Stimulated activated CD4-positive, alpha-beta T cell treated with anti-CD3 and anti-CD28 coated beads, Interleukin-15, amount 100 ng/mL, for 1 hour (primary cell): Measurements from ENCODE around the gene TRIM31.
A peak's percentile ranks its signal among the peaks of the same experiment; 100 is the strongest.
"Not testable (repeated sequence)": the region's sequence is repeated elsewhere in the genome, so short reads cannot be mapped to it uniquely, and the experiment has no call there.

Experiments
- DNase-seq, 2 donors: peaks; one replicate each; pipeline ENCODE4 v3.0.0-alpha.2; 2020; ENCODE audit warnings: low read depth in 1 of 2, low spot score in 1 of 2

The TRIM31 gene

DNA sequence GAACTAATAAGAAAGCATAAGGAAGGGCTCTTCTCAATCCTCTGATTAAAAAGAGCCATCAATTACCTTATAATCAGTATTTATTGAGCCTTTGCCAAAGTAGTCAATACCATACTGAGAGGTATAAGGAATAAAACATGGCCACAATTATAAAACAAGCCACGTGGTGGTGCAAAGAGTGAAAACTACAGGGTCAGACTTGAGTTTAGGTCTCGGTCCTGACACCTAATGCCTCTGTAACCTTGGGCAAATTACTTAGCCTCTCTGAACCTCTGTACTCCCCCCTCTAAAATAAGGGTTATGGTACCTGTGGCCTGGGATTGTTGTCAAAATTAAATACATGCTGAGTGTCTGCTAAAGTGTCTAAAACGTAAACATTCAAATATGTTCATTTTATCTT, 36.3 kb upstream of the TRIM31 start:
- no peak for DNase-seq

DNA sequence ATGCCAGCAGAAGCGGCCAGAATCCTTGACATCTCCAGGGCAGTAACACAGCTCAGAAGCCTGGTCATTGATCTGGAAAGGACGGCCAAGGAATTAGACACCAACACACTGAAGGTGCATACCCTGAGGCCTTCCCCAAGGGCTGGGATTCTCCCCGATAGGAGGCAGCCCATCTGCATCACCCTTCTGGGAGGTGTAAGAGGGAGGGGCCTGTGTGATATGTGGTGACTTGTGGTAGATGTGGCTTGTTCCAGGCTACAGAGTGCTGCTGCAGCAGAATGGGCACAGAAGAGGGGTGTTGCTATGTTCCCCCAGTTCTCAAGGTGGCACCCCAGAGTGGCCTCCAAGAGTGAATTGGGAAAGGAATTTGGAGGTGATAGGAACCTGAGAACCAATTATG, 34.2 kb upstream of the TRIM31 start:
- DNase-seq, result no peak

DNA sequence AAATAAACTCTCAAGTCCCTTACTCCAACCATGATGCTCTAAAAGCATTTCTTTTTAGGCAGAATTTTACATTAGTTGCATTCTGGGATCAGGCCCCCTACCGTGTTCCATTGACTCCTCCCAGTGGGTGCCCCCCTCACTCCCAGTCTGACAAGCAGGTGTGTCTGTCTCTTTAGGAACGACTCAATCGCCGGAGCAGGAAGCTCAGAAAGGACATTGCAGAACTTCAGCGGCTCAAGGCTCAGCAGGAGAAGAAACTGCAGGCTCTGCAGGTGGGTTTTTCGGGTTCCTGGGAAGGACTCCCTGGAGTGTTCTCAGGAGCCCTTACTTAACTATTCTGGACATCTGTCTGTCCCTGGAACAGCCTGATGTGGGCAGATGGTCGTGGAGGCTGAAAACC, 32.9 kb upstream of the TRIM31 start:
- DNase-seq, result no peak

DNA sequence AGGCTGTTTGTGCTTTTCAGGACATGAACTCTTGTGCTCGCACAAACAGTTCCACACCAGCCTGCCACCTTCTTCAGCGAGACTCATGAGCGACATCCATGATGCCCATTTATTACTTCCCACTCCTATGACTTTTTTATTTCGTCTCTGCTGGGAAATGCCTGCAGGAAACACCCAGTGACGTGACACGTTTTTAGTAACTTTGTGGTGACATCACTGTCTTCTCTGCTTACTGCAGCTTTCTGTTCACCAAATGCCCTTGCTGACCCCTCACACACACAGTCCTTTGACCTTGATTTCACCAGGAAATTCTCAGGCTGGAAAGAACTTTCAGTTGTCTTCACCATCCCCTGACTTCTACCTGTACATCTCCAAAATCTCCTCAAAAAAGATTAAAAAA, 31.9 kb upstream of the TRIM31 start:
- DNase-seq, result no peak

DNA sequence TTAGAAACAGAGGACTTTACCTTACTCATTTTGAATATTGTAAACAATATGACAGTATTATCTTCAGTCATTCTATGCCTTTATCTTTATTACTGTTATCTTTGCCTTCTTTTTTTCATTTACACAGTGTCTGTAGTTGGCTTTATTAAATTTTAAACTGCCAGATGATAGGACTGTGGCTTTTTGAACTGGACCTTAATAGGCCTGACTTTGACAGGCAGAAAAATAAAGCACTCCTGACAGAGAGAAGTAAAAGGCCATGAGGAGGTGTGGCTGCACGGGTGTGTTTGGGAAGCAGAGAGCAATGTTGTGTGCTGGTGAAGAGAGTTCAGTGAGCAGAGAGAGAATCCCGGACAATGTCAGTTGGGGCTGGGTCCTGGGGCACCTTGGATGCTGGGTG, 30.9 kb upstream of the TRIM31 start:
- DNase-seq, result no peak

DNA sequence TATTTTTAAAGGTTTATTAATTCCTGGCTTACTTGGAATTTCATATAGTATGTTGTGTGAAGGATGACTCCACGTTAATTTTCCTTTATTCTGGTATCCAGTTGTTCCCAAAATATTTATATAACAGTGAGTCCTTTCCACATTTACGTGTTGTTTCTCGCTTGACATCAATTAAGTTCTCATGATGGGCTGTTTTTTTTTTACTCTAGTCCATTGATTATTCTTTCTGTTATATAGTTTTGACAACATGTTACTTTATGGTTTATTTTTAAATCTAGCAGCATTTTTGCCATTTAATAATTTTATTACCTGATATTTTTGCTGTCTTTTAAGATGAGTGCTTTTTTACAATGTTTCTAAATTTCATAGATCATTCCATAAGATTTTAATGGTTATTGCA, 29.8 kb upstream of the TRIM31 start:
- DNase-seq, result no peak

DNA sequence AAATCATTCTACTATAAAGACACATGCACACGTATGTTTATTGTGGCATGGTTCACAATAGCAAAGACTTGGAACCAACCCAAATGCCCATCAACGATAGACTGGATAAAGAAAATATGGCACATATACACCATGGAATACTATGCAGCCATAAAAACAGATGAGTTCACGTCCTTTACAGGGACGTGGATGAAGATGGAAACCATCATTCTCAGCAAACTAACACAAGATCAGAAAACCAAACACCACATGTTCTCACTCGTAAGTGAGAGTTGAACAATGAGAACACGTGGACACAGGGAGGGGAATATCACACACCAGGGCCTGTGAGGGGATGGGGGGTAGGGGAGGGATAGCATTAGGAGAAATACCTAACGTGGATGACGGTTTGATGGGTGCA, 27.4 kb upstream of the TRIM31 start:
- not testable (repeated sequence) for DNase-seq

DNA sequence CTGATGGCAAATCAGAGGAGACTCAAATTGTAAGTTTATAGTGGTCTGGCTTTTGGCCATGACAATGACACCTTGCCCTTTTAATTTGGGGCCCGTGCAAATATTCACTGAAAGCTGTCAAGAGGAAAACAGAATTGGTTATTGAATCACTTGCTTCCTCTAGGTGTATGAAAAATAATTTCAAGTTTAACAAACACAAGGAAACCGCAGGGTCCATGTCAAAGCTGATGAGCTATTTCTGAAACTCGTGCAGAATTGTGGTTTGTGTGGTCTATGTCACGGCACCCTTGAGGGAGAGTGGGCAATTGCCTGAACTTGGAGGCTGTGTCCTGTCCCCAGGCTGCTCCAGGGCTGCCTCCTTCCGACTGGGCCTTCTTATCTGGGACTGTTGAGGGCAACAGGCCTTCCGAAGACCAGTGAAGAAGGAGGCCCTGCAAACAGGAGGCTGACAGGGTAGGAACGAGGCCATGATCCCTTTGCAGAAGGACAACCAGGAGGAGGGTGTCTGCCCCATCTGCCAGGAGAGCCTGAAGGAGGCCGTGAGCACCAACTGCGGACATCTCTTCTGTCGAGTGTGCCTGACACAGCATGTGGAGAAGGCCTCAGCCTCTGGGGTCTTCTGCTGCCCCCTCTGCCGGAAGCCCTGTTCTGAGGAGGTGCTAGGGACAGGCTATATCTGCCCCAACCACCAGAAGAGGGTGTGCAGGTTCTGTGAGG, 23.8 kb upstream of the TRIM31 start:
- DNase-seq, result no peak

DNA sequence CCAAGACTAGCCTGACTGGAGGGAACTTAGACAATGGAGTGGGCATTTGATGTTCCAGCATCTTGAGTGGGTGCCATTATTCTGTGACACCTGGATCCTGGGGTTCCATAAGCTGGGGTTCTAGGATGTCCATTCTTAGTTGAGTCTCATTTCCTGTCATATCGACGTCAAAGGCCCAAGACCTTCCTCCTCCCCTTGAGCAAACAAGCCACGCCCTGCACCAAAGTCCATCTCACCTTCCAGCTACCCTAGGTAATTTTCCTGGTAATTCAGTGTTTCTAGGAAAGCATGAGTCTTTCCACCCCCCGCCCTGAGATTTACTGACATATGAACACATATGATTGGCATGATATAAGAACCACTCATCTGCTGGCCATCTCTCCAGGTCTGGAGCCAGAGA, 22.9 kb upstream of the TRIM31 start, which contains the start of gene TRIM40:
TRIM40 (plus strand) TSS at position 384 of the 400 bp plus-strand sequence. CDS start 897 bp downstream, outside the sequence.
- DNase-seq, result no peak

DNA sequence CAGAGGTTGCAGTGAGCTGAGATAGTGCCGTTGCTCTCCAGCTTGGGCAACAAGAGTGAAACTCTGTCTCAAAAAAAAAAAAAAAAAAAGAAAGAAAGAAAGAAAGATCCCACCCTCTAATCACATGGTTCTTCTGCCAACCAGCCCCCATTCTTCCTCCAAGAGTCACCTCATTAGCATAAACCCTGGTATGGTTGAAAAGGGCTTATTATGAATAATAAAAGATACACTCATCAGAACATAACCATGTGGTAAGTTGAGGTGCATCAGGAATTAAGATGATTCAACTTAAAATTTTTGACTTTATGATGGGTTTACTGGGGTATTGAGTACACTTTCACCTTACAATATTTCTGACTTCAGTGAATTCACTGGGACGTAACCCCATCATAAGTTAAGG, 22.3 kb upstream of the TRIM31 start:
- DNase-seq, result no peak

DNA sequence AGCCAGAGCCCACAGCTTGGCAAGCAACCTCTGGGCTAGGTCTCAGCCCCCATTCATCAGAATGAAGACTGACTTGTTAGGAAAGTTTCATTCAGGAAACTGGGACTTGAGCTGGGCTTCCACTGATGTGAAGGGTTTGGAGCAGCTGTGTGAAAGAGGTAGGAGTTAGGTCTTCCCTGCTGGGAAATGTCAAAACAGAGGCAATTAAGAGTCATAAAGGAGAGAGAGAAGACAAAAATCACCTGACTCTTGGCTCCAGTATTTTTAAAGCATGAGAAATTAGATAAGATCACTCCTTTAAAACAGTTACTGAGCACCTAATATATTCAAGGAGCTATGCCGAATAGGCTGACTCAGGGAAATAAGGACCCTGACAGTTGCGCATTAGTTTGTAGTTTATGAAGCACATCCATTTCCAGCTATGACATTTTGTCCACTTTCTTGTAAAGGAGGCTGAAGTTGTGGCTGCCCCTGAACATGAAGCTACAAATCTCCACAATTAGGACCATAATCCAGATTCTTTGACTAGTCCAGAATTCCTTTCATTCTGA, 19.1 kb upstream of the TRIM31 start:
- DNase-seq, result no peak

DNA sequence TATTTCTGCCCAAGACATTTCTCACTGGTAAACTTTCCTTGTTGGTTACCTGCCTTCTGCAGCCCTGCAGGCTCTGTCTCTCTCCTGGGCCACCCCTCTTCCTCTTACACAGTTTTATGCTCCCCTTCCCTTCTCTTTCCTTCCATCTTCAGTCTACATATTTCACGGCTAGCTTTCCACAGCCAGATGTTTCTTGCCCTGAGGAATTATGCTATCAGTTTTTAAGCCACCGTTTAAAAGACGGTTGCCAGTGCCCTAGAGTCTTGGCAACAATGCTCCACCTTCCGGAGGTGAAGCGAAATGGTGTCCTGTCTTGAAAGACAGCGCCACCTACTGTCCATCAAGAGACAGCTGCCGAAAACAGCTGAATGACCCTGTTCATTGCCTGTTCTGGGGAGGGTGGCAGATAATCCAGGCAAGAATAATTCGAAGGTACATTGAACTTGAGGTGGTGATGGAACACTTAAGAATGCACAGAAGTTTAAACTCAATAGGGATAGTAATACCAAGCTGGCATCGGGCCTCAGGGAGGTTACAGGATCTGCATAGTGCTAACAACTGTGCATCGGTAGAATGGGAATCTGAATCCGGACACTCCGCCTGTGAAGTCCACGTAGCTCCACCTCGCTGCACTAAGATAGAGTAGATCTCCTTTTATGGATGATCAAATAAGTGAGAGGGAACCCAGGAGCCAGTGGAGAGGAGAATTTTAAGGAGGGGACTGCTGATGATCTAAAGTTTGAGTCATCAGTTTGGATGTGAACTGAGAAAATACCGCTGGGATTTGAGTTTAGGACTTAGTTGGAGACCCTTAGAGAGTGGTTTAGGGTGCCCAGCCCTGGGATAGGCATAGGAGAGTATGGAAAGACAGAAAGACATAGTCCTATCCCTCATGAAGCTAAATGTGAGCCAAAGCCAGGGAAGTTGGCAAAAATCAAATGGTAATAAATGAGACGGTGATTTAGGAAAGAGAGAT, 18.3 kb upstream of the TRIM31 start:
- peak; percentile 16 to 26 for DNase-seq

DNA sequence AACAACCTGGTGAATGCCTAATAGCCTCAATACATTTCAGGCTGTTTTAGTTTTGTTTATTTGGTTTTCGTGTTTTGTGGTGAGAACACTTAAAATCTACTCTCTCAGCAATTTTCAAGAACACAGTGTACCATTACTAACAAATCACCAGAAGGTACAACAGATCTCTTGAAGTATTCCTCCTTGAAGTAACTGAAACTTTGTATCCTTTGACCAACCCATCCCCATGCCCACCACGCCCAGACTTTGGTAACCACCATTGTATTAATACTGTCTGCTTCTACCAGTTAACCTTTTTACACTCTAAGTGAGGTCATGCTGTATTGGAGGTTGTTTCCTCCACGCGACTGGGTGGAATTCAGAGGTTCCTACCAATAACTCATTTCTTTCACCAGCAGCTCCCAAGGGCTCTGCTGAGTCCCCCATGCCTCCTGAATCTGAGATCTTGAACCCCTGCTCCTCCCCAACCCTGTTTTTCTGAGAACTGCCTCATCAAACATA, 17.3 kb upstream of the TRIM31 start:
- no peak for DNase-seq

DNA sequence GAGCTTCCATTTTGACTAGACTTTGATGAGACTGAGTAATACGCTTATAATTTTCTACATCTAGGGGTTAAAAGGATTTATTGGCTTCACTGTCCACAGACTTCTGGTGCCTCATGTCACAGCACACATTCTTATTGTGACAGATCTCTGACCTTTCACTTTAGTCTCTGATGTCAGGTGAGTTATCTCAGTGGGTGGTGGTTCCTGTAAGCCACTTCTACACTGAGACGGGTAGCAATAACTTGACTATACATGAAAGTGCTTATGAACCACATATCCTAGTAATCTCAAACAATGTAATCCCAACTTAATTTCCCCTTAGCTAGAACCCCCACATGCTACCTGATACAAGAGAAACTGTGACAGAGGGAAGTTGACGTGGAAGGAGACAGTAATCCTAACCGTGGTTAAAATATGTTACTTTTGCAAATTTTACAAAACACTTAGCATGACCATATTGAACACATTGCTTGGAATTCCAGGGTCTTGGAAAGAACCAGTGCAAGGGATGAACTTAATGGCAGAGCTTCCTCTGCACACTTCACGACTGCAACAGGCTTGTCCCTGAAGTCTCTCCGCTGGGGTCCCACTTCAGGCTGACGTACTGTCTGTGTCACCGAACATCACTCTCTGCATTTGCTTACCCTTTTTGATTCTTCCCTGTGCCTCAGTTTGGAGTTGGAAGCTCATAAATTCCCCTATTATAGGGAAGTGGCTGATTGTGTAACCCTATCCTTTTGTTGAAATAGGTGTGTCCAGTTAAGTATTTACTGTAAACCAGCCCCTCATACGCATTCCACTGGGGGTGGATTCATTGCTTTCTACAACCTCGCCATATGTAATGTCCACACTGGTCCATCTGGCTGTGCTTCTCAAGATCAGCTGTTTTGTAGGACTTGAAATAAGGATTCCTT, 16.6 kb upstream of the TRIM31 start:
- DNase-seq, result no peak

DNA sequence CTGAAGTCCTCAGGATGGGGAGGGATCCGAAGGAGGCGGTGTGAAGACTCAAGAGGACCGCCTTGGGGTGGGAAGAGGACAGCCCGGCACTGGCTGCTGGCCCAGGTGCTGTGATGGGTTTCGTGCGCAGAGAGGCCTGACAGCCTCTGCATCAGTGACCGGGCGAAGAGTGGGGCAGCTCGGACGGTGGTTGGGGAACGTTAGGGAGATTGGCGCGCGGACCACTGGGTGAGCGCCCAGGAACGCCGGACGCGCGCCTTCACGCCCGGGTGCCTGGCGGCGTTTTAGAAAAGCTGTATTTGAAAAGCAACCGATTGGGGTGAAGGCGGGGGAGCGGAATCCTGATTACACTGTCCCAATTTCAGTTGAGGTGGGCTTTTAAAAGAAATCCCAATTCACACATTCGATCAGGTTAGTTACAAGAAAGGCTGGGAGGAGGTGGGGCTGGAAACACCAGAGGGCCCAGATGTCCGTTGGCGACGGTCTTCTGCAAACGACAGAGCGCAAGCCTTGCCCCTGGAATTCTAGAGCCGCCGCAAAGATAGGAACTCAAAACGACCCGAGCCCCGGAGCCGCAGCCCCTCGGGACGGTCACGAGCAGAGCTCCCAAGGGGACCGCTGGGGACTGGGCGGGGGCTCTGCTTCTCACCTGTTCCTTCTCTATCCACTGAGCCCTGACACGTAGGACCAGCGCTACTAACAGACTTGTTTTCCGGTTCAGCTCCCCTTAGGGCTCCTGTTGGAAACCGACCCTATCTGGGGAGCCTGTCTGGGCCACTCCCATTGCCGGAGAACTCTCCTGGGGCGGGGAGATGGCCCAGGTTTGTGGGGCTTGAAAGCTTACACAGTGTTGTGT, 14.6 kb upstream of the TRIM31 start:
- no peak for DNase-seq

DNA sequence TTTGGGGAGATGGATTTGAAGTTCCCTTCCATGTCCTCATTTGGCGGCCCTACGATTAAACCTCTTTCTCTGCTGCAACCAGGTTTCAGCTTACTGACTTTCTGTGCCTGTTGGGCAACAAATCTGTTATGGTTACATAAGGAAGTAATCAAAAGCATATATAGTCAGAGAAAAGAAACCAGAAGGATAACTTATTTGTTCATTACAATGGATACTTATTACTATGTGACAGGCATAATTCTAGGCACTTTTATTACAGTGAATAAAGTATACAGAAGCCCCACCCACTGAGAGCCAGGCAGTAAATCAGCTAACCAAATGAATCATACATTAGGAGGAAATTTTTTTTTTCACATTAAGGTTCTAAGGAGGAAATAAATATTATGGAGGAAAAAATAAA, 9.6 kb upstream of the TRIM31 start:
- no peak for DNase-seq

DNA sequence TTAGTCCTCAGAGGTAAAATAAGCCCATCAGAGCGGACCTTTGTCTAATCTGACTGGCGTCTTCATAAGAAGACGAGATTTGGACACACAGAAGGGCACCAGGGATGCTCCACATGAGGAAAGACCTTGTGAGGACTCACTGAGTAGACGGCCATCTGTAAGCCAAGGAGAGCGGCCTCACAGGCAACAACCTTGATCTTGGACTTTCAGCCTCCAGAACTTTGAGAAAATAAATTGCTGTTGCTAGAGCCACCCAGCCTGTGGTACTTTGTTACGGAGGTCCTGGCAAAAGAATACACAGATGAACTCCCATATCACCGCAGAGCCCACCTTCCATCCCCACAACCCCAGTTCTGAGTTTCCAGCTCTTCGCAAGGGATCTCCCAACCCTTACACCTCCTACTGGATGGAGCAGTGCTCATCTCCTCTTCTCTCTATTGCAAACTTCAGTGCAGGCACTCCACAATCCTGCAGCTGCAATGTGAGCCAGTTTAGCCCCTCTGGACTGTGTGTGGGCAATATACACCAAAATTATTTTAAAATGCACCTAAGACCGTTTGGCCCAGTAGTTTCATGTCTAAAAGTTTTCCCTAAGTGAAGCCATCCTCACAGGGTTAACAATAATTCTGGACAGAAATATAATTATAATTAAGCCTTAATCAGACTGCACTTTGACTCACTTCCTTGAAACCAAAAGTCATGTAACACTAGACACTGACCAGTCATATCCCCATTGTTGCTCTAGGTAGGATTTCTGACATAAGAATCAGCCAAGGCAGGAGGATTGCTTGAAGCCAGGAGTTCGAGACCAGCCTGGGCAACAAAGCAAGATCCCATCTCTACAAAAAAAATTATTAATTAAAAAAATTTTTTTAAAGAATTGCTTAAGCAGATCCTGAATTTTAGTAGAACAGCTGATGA, 8.8 kb upstream of the TRIM31 start:
- DNase-seq, result no peak

DNA sequence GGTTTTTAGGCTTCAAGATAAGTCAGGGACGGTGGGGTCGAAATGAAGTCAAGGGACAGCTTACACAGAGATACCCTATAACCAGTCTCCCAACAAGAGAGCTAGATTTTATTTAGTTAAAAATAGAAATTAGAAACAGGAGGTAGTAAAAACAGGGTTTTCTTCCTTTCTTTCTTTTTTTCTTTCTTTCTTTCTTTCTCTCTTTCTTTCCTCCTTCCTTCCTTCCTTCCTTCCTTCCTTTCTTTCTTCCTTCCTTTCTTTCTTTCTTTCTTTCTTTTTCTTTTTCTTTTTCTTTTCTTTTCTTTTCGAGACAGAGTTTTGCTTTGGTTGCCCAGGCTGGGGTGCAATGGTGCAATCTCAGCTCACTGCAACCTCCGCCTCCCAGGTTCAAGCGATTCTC, 5.8 kb upstream of the TRIM31 start:
- not testable (repeated sequence) for DNase-seq

DNA sequence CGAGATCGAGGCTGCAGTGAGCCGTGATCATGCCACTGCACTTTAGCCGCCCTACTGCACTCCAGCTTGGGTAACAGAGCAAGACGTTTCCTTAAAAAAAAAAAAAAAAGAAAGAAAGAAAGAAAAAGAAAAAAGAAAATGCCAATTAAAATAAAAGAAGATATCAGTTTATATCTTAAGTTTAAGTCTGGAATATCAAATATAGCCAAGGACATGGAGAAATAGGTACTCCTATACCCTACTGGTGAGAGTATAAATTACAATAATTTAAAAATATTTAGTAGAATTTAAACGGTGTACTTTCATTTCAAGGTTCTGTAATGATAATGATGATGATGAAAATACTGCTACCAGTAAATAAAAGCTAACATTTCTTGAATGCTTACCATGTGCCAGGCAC, 3.8 kb upstream of the TRIM31 start:
- no peak for DNase-seq
